ENCODE results near the gene FAXDC2. TPM values are rescaled to one million over a fixed set of nuclear protein-coding genes. Genes with fewer than 3 reads are reported as not detected.
A peak's percentile ranks its signal among the peaks of the same experiment; 100 is the strongest.

FAXDC2 gene
- polyA plus RNA-seq, 1 experiment: 13.6 TPM

GRCh38 chr5:154815684-154816247 is 34.6 kb downstream of the FAXDC2 start:
- no peaks in the 10 kb centered on the region for H3K27me3 ChIP-seq (ENCODE audit: control insufficient read depth, insufficient read depth, low read length)
- ChIA-PET CTCF (interaction anchor here (1.0 kb wide), 1 partner anchor 173 kb away, joined by 3 read pairs; no protein-coding TSS in a partner anchor), POLR2A (no interaction called here)
- no peak for TF ChIP-seq CTCF (IDR thresholded peaks at IDR 0.05; ENCODE audit: insufficient read depth, low read depth, low read length)
- DNase-seq (ENCODE audit: low read depth): no peak
- H3K36me3 ChIP-seq (ENCODE audit: control insufficient read depth, insufficient read depth, low read length): peaks cover 39% of the 10 kb centered on the region
- no peak overlapping the region for H3K4me3 ChIP-seq (ENCODE audit: low read depth, low read length)

- POLR2A ChIA-PET: no interaction called here
- CTCF ChIA-PET: no interaction called here
Measured at GRCh38 chr5:154815025-154815424, 35.4 kb downstream of the FAXDC2 start.

GRCh38 chr5:154813736-154814135 is 36.7 kb downstream of the FAXDC2 start:
- Histone ChIP-seq H3K4me3 (ENCODE audit: low read depth, low read length) (no peak overlapping the region), H3K36me3 (ENCODE audit: control insufficient read depth, insufficient read depth, low read length) (peaks cover 31% of the 10 kb centered on the region), H3K27me3 (ENCODE audit: control insufficient read depth, insufficient read depth, low read length) (no peaks in the 10 kb centered on the region)
- CTCF ChIA-PET: interaction anchor here (1.1 to 1.7 kb wide), 3 partner anchors 10 to 163 kb away, joined by 3 to 7 read pairs (median 3); no protein-coding TSS in a partner anchor
- TF ChIP-seq CTCF (IDR thresholded peaks at IDR 0.05; ENCODE audit: insufficient read depth, low read depth, low read length): no peak
- DNase-seq (ENCODE audit: low read depth): no peak
- POLR2A ChIA-PET: interaction anchor here (0.6 kb wide), 1 partner anchor 45 kb away, joined by 7 read pairs; no protein-coding TSS in a partner anchor

More at GRCh38 chr5:154815025-154815424, 35.4 kb downstream of the FAXDC2 start:
- Histone ChIP-seq H3K27me3 (ENCODE audit: control insufficient read depth, insufficient read depth, low read length) (no peaks in the 10 kb centered on the region), H3K4me3 (ENCODE audit: low read depth, low read length) (no peak overlapping the region), H3K36me3 (ENCODE audit: control insufficient read depth, insufficient read depth, low read length) (peaks cover 33% of the 10 kb centered on the region)
- DNase-seq (ENCODE audit: low read depth): no peak
- no peak for TF ChIP-seq CTCF (IDR thresholded peaks at IDR 0.05; ENCODE audit: insufficient read depth, low read depth, low read length)

- H3K36me3 ChIP-seq (ENCODE audit: control insufficient read depth, insufficient read depth, low read length): peaks cover 34% of the 10 kb centered on the region
- no peak for TF ChIP-seq CTCF (IDR thresholded peaks at IDR 0.05; ENCODE audit: insufficient read depth, low read depth, low read length)
- no peaks in the 10 kb centered on the region for H3K27me3 ChIP-seq (ENCODE audit: control insufficient read depth, insufficient read depth, low read length)
- no peak for DNase-seq (ENCODE audit: low read depth)
- CTCF ChIA-PET: interaction anchor here (1.1 to 1.7 kb wide), 3 partner anchors 11 to 163 kb away, joined by 3 to 7 read pairs (median 3); no protein-coding TSS in a partner anchor
- no peak overlapping the region for H3K4me3 ChIP-seq (ENCODE audit: low read depth, low read length)
- POLR2A ChIA-PET: no interaction called here
Measured at GRCh38 chr5:154813158-154813557, 37.2 kb downstream of the FAXDC2 start.

- DNase-seq (ENCODE audit: low read depth): no peak
- Histone ChIP-seq H3K36me3 (ENCODE audit: control insufficient read depth, insufficient read depth, low read length) (peaks cover 36% of the 10 kb centered on the region), H3K27me3 (ENCODE audit: control insufficient read depth, insufficient read depth, low read length) (no peaks in the 10 kb centered on the region), H3K4me3 (ENCODE audit: low read depth, low read length) (no peak overlapping the region)
- ChIA-PET CTCF (interaction anchor here (0.8 to 1.2 kb wide), 4 partner anchors 10 to 161 kb away, joined by 3 to 9 read pairs (median 4); no protein-coding TSS in a partner anchor), POLR2A (no interaction called here)
- peak; percentile 92 for TF ChIP-seq CTCF (IDR thresholded peaks at IDR 0.05; ENCODE audit: insufficient read depth, low read depth, low read length)
Measured at GRCh38 chr5:154811653-154812465, 38.5 kb downstream of the FAXDC2 start.

All from BJ (cell line).